ENCODE measurements around the gene CTBP1.

CTBP1 gene

DNA sequence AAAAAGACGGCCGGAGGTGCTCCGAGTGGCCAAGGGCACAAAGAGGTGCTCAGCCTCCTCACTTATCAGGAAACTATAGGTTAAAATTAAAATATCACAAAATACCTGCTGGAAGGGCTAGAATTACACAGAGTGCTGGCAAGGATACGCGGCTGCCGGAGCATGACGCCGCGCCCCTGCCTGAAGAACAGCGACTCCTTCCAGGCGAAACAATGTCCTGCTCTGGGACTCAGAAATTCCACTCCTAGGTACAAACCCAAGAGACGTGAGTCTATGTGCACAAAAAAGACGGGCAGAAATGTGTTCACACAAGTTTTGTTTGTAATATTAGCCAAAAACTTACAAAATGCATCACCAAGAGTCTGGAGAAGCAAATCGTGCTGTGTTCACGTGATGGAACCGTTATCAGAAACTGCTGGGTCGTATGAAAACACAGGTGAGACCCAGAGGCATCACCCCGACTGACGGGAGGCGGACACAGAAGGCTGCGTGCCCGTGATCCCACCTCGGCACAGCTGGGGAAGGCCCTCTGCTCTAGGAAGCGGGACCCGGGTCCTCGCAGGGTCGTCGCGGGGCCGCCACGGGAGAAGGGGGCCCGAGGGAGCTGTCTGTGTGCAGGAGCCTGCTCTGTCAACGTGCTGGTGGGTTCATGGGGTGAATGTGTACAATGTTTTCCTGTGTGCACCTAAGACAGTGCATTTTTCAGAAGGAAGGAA lies 27.6 kb downstream of the CTBP1 start:
- DNase-seq = no peak

DNA sequence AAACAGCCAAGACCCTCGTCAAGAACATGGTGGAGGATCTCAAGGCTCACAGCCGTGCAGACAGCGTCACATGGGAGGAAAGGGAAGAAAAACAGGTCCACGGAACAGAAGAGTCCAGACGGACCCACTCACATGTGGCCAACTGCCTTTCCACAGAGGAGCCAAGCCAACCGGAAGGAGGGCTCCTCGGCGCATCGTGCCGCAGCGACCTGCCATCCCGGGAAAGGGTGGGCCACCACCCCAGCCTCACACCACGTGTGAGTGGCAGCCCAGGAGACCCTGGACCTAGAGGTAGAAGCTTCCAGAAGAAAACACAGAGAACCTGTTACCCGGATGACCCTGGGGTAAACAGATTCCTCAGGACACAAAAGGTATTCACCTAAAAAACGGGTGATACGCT lies 28.4 kb downstream of the CTBP1 start:
- no peak for DNase-seq

- no peak for DNase-seq
These were observed 29.4 kb downstream of the CTBP1 start for GRCh38 chr4:1219566-1219950.

- no peak for DNase-seq
These were observed 30.0 kb downstream of the CTBP1 start for GRCh38 chr4:1218634-1219565.

DNA sequence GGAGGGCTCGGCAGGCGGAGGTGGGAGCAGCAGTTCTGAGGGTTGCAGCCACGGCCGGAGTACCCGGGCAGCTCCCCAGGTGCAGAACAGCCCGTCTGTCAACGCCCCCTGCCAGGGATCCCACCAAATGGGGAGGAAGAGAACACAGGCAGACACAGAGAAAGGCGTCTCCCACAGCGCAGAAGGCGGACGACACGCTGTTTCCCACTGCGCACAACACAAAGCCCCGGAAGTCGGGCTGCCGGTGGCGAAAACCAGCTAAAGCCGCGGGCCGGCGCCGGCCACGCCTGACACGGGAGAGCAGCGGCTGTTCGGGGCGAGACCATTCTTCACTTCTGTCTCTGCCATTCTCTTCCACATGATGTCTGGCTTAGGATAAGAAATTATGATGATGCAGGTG lies 31.6 kb downstream of the CTBP1 start:
- no peak for DNase-seq

GRCh38 chr4:1216869-1217294 lies 32.0 kb downstream of the CTBP1 start:
- DNase-seq = peak; percentile 57

DNA sequence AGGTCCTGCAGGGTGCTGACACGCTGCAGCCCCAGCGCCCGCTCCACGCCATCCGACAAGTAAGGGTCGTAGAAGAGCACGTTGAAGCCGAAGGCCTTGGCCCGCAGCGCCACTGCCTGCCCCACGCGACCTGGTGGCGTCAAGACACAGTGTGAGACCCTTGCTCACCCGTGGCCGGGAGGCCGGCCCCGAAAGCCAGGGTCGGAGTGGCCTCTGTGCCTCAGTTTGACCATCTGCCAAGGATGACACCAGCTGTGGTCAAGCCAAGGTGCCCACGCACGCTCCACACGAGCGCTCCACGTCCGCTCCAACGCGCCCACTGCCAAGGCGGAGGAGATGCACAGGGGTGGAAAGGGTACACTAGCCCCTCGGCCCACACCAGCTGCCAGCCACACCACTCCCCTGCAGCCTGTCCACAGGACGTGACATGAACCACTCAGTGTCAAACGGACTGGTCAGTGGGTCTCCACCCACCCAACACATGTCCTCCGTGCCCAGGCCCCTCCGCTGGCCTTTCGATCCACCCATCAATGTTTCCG lies 32.8 kb downstream of the CTBP1 start:
- no peak for DNase-seq

GRCh38 chr4:1215141-1216075 lies 33.5 kb downstream of the CTBP1 start:
- DNase-seq = no peak

- no peak for DNase-seq
These were observed 34.5 kb downstream of the CTBP1 start for GRCh38 chr4:1214101-1215095.

DNA sequence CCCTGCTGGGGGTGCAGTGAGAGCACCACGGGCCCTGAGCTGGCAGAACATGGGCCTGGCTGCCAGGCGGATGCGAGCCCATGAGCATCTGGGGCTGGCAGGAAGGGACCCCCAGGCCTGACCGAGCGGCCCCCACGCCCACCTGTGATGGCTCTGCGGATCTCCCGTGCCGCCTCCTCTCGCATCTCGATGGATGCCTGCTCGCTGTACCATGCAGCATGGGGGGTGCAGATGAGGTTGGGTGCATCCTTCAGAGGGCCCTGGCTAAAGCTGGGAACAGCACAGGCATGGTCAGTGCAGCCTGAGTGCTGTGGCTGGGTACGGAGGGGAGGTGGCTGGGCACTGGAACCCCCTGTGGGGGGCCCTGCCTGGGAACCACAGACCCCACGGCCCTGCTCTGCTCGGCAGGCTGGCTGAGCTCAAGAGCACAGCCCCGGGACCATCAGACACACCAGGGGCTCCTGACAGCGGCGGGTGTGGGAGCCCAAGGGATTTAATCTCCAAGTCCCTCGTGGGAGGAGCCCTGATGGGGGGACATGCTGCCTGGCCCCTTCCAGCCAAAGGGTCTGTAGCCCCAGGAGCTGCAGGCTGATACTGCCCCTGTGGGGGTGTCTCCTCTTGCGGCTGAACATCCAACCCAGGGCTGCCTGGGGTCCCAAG lies 35.5 kb downstream of the CTBP1 start:
- no peak for DNase-seq

DNA sequence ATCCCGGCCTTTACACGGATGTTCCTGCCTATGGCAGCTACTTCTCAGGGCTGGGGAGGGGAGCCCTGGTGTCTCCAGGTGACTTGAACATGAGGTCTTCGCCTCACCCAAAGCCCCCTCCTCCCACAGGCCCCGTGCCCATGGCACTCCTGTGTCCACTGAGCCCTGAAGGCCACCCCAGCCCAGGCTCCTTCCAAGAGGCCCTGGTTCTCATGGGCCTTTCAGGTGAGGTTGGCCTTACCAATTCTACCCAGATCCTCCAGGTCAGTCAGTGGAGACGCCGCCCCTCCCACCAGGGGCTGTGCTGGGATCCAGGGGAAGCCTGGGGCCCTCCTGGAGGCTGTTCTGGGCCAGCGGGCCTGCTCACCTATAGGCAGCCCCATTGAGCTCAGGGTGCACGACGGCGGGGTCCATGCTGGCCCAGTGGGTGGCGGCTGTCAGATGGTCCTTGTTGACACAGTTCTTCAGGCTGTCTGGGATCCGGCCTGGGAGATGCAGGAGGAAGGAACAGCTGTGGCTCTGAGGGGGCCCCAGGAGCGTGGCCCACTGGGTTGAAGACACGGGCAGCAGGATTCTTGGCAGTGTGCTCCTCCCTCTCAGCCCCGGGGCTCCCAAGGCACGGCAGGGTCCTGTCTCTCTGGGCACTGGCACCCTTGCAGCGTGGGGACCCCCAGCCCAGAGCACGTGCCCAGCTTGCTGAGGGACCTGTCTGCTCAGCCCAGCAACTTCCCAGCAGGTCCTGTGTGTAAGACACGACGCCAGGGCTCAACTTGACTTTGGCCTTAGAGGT lies 36.2 kb downstream of the CTBP1 start:
- DNase-seq = no peak

- no peak for DNase-seq
These were observed 36.9 kb downstream of the CTBP1 start for GRCh38 chr4:1211891-1212545.

DNA sequence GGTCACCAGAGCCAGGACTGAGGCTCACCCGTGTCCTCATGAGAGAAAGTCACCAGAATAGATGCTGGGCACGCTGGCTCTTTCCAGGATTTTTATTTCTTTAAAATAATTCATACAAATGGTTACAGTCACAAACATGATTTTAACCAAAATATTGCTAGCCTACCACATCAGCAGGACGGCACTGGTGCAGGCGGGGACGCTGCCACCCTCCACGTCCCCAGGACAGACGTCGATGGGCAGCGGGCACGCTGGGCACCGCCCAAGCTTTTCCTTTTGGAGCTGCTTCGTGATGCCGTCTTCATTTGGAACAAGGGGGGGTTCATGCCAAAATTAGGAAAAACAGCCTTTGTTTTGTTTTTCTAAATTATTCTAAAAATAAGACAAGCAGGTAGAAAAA lies 37.6 kb downstream of the CTBP1 start:
- peak; percentile 5 for DNase-seq

DNA sequence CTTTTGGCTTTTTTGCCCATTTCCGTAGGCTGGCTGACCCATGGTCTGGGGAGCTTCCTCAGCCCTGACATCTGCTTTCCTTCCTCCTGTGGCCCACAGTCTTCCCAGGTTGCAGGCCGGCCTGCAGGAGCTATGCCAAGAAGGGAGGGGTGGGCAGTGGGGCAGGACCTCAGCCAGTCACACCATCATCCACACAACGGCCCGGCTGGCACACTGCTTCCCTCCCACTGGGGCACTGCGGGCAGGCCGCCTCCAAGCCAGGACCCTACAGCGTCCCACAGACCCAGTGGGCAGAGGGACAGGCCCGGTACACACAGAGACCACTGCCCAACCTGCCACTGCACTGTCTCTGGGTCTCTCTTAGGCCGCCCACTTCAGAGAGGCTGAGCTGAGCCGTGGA lies 38.0 kb downstream of the CTBP1 start:
- peak; percentile 7 for DNase-seq

GRCh38 chr4:1210241-1210841 lies 38.6 kb downstream of the CTBP1 start:
- peak; percentile 6 for DNase-seq

DNA sequence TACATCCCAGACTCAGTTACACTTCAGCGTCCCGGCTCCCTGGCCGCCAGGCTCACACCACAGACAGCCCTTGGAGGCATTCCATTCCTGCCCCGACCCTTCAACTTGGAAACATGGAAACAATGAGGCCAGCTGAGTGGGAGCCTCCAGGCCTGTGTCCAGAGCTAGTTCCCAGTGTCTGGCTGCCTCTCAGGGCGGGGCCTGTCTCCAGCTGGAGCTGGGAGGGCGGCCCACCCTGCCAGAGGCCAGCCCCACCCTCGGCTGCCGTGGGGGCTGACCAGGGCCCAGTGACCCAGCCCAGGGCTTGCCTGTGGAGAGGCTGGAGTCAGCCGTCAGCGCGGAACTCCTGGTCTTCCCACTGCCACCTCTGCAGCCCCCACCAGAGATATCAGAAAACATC lies 39.1 kb downstream of the CTBP1 start:
- DNase-seq = peak; percentile 3

DNA sequence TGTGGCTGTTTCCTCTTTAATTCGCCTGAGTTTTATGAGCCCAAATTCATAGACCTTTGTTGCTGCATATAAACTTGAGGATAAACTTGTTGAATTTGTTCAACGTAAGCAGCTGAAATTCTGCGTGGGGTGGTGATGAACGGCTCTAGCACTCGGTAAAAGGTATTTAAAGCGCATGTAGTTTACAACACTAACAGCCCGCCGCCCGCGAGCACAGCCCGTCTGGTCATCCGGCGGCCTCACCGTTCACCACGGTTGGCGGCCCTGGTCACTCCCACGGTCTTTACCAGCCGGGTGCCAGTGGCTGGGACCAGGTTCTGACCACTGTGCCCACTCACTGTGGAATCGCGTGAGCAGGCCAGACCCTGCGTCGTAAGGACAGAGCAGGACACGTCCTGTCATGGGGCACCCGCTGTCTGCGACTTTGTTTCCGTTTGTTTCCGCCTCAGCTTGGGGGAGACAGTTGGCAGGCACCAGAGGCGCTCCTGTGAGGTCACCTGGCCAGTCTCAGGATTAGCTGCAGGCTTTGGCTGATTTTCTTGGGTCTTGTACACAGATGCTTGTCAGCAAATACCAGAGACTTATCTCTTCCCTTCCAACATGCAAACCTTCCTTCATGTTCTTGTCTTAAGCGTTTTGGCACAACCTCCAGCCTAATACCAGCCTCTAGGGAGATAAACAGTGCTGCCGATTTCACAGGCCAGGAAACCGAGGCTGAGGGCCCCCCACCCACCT lies 39.8 kb downstream of the CTBP1 start:
- no peak for DNase-seq

- DNase-seq = peak; percentile 14
These were observed 40.5 kb downstream of the CTBP1 start for GRCh38 chr4:1208266-1208961.
